ENCODE data around the gene C9orf85.
A peak's percentile ranks its signal among the peaks of the same experiment; 100 is the strongest.

DNA sequence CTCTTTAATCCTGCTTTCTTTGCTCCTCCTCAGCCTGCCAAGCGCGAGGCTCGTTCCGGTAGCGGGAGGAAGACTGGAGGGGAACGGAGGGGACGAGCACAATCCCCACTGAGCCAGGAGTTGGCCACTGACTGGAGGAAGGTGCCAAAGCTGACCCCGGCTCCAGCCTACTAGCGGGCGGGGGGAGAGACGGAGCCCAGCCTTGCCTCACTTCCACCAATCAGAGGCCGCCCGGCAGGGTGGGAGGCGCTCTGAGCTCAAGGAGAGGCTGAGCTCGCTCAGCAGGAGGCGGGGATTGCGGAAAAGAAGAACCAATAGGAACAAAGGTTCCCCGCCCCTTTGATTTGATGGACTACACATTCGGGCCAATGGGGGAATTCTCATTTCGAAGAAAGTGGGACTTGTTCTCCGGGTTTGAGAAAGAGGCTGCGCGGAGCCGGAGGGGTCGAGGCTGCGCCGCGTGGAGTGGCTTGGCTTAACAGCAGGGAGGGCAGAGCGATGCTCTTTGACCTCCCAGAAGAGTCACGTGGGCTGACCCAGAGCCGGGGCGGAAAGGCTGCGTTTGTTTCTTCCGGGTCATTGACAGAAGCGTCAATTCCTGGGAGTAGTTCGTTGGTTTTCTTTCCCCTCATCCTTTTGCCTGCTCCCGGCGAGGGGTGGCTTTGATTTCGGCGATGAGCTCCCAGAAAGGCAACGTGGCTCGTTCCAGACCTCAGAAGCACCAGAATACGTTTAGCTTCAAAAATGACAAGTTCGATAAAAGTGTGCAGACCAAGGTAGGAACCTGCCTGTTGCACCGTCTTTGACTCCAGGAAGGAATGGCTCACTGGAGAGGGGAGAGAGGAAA, at the start of gene C9orf85, which contains the start of gene ABHD17B:
- TF ChIP-seq, protein P1, sequence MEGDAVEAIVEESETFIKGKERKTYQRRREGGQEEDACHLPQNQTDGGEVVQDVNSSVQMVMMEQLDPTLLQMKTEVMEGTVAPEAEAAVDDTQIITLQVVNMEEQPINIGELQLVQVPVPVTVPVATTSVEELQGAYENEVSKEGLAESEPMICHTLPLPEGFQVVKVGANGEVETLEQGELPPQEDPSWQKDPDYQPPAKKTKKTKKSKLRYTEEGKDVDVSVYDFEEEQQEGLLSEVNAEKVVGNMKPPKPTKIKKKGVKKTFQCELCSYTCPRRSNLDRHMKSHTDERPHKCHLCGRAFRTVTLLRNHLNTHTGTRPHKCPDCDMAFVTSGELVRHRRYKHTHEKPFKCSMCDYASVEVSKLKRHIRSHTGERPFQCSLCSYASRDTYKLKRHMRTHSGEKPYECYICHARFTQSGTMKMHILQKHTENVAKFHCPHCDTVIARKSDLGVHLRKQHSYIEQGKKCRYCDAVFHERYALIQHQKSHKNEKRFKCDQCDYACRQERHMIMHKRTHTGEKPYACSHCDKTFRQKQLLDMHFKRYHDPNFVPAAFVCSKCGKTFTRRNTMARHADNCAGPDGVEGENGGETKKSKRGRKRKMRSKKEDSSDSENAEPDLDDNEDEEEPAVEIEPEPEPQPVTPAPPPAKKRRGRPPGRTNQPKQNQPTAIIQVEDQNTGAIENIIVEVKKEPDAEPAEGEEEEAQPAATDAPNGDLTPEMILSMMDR (IDR thresholded peaks at IDR 0.05), result no peak
- no peak for TF ChIP-seq EP300 (IDR thresholded peaks at IDR 0.05)
- TF ChIP-seq POLR2A (IDR thresholded peaks at IDR 0.05), result peak; percentile 93
